GM12878 (cell line): ENCODE results near the gene CDR2L. TPM values are rescaled to one million over a fixed set of nuclear protein-coding genes. Genes with fewer than 3 reads are reported as not detected.

Experiments used
- ATAC-seq: fragments of 200-7000 bp; cut with Tn5 transposase; 3 replicates; pipeline ENCODE4 v1.9.1; 2020; ENCODE audit warnings: mild to moderate bottlenecking, moderate library complexity
- BruUV-seq: library from RNA; stranded (reverse); fragments of 400-500 nt; replicated peaks from 2 replicates; lab custom pipeline; 2021; lab: Mats Ljungman, UMichigan
- CTCF ChIA-PET: fragments of 300-600 bp; sonication (Branson Sonifier 250); formaldehyde crosslinking; extraction: SDS; loops from one replicate; lab custom pipeline; 2021; ENCODE audit warnings: inconsistent platforms; lab: Yijun Ruan, JAX
- POLR2A ChIA-PET: fragments of 350-600 bp; formaldehyde crosslinking; extraction: SDS; loops from one replicate; lab custom pipeline; 2021; ENCODE audit warnings: inconsistent platforms; lab: Charles Lee
- RAD21 ChIA-PET: fragments of 300-600 bp; sonication (Branson Sonifier 250); formaldehyde crosslinking; loops from one replicate; lab custom pipeline; 2023; ENCODE audit warnings: antibody characterized with exemption; ENCODE audit not compliant: unreplicated experiment; lab: Charles Lee
- SMC1A ChIA-PET: fragments of 300-600 bp; sonication (Branson Sonifier 250); formaldehyde crosslinking; loops from one replicate; lab custom pipeline; 2023; ENCODE audit not compliant: unreplicated experiment, uncharacterized antibody; lab: Charles Lee
- DNase-seq: peaks from one replicate; pipeline ENCODE4 v3.0.0-alpha.2; 2011; ENCODE audit warnings: low read depth, low spot score
- FAIRE-seq: peaks from 3 replicates; lab custom pipeline; 2011; peaks lifted over from hg19 to GRCh38; lab: Jason Lieb, UNC
- H2AFZ ChIP-seq: 2 replicates; pipeline ENCODE4 v1.6.0; 2011; ENCODE audit warnings: low read depth, low read length, control low read depth; ENCODE audit not compliant: control insufficient read depth
- H3K27ac ChIP-seq: 2 replicates; pipeline ENCODE4 v1.5.1; 2011; ENCODE audit warnings: control low read depth; ENCODE audit not compliant: control insufficient read depth, insufficient read depth
- H3K27me3 ChIP-seq, 2 experiments: replicated peaks in 1 of 2; 2 replicates each; pipeline versions ENCODE4 v1.6.0 to v1.6.1; 2011; ENCODE audit warnings: low read length in 1 of 2; ENCODE audit not compliant: control insufficient read depth in 2 of 2, insufficient read depth in 2 of 2
- H3K36me3 ChIP-seq, 2 experiments: 2 replicates each; pipeline ENCODE4 v1.5.1; 2011; ENCODE audit warnings: low read length in 1 of 2; ENCODE audit not compliant: control insufficient read depth in 2 of 2, insufficient read depth in 2 of 2
- H3K4me1 ChIP-seq: 2 replicates; pipeline ENCODE4 v1.6.1; 2011; ENCODE audit warnings: mild to moderate bottlenecking, low read length, moderate library complexity, mixed read lengths; ENCODE audit not compliant: control insufficient read depth, insufficient read depth
- H3K4me2 ChIP-seq: 2 replicates; pipeline ENCODE4 v1.6.0; 2011; ENCODE audit warnings: control low read depth; ENCODE audit not compliant: control insufficient read depth, insufficient read depth
- H3K4me3 ChIP-seq: fragments of 200-600 bp; sonication (generic); 2 replicates; pipeline ENCODE4 v1.5.1; 2016
- H3K79me2 ChIP-seq: 2 replicates; pipeline ENCODE4 v1.6.0; 2011; ENCODE audit warnings: low read length; ENCODE audit not compliant: control insufficient read depth, insufficient read depth
- H3K9ac ChIP-seq: 2 replicates; pipeline ENCODE4 v1.8.0; 2011; ENCODE audit warnings: low read length, control low read depth, mixed read lengths; ENCODE audit not compliant: control insufficient read depth, insufficient read depth
- H3K9me3 ChIP-seq: replicated peaks from 3 replicates; pipeline ENCODE4 v1.5.1; 2011; ENCODE audit warnings: mild to moderate bottlenecking, low read length; ENCODE audit not compliant: control insufficient read depth, insufficient read depth
- H4K20me1 ChIP-seq: 2 replicates; pipeline ENCODE4 v1.6.0; 2011; ENCODE audit not compliant: control insufficient read depth, insufficient read depth
- WGBS: methylation state at CpG from one replicate; pipeline ENCODE4 v1.1.6; 2016; ENCODE audit warnings: low lambda C conversion rate; ENCODE audit not compliant: insufficient replicate concordance, insufficient coverage; ENCODE audit errors: missing lambda C conversion rate; 5-methylcytosine and 5-hydroxymethylcytosine counted together
- in situ Hi-C: fragments of 300-500 bp; cut with MboI; formaldehyde crosslinking; loops from 9 replicates; pipeline ENCODE4 v1.14.3; 2018; ENCODE audit warnings: mixed read lengths
- intact Hi-C: fragments of 100-400 bp; cut with micrococcal nuclease; formaldehyde crosslinking; loops from one replicate; pipeline ENCODE4 v1.14.2; 2022; ENCODE audit not compliant: unreplicated experiment
- polyA plus RNA-seq, 11 experiments: library from polyadenylated mRNA; depleted of rRNA in 4 of 11; unstranded in 6 of 11; stranded (reverse) in 5 of 11; fragments of >200 nt; fragmentation: Nextera tagmentation in 4 of 11; fragmentation: Illumina TruSeq in 1 of 11; extraction: Ambion mirVana in 4 of 11; extraction: Trizol in 1 of 11; gene quantifications; 1 replicate in 1 of 11; 2 replicates in 10 of 11; pipeline versions ENCODE4 v1.2.1 to v1.2.3, GENCODE V29; 2011 to 2016; ENCODE audit warnings: inconsistent platforms in 2 of 11, missing spikeins in 2 of 11, low read depth in 1 of 11
- total RNA-seq, 4 experiments: library from RNA; depleted of rRNA in 3 of 4; stranded (reverse); fragments of >200 nt in 3 of 4; fragmentation: Illumina TruSeq in 1 of 4; extraction: Trizol in 1 of 4; gene quantifications; 2 replicates each; pipeline versions ENCODE4 v1.2.1 to v1.2.3, GENCODE V29; 2013 to 2021
- TF ChIP-seq, protein P1 (sequence below): IDR thresholded peaks from 2 replicates; pipeline ENCODE4 v1.6.1; 2011; ENCODE audit warnings: borderline replicate concordance, low read depth, mild to moderate bottlenecking, moderate library complexity, mixed read lengths, low read length; ENCODE audit not compliant: insufficient read depth; ENCODE audit errors: extremely low read length
- TF ChIP-seq, protein P2 (sequence below): IDR thresholded peaks from 2 replicates; pipeline ENCODE4 v1.6.1; 2012; ENCODE audit warnings: mild to moderate bottlenecking, low read depth, low read length

The CDR2L gene
- total and polyA plus RNA-seq, 10 of the 15 experiments (the other 5 are each of a cell fraction or from before 2014, with no cell fraction given) = 0.03 to 0.18 (median 0.04) TPM; not detected in 6

GRCh38 chr17:74959826-74960515 lies 27.5 kb upstream of the CDR2L start:
- BruUV-seq = no TSS peak
- H3K9ac ChIP-seq = no peak overlapping the region

More at GRCh38 chr17:74959826-74960515, 27.5 kb upstream of the CDR2L start:
- 43% methylated on average over 14 of the region's 14 CpGs for WGBS
- Histone ChIP-seq H2AFZ (no peak overlapping the region), H3K4me1 (no peaks in the 10 kb centered on the region; the same call in 1 of the 2 replicates), H3K27me3 (no peaks in the 10 kb centered on the region), H3K27ac (no peak overlapping the region), H3K36me3 (no peaks in the 10 kb centered on the region), H3K4me3 (no peak overlapping the region), H3K4me2 (no peak overlapping the region), H3K9me3 (no peaks in the 10 kb centered on the region; the same call in 2 of the 3 replicates), H3K79me2 (no peaks in the 10 kb centered on the region), H4K20me1 (no peaks in the 10 kb centered on the region)
- intact Hi-C loops = loop anchor here (1.0 to 10.0 kb wide), 6 partner anchors 37 to 455 kb away; partner anchors contain the start of gene USH1G
- TF ChIP-seq, protein P1, sequence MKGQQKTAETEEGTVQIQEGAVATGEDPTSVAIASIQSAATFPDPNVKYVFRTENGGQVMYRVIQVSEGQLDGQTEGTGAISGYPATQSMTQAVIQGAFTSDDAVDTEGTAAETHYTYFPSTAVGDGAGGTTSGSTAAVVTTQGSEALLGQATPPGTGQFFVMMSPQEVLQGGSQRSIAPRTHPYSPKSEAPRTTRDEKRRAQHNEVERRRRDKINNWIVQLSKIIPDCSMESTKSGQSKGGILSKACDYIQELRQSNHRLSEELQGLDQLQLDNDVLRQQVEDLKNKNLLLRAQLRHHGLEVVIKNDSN = peak; percentile 17
- TF ChIP-seq, protein P2, sequence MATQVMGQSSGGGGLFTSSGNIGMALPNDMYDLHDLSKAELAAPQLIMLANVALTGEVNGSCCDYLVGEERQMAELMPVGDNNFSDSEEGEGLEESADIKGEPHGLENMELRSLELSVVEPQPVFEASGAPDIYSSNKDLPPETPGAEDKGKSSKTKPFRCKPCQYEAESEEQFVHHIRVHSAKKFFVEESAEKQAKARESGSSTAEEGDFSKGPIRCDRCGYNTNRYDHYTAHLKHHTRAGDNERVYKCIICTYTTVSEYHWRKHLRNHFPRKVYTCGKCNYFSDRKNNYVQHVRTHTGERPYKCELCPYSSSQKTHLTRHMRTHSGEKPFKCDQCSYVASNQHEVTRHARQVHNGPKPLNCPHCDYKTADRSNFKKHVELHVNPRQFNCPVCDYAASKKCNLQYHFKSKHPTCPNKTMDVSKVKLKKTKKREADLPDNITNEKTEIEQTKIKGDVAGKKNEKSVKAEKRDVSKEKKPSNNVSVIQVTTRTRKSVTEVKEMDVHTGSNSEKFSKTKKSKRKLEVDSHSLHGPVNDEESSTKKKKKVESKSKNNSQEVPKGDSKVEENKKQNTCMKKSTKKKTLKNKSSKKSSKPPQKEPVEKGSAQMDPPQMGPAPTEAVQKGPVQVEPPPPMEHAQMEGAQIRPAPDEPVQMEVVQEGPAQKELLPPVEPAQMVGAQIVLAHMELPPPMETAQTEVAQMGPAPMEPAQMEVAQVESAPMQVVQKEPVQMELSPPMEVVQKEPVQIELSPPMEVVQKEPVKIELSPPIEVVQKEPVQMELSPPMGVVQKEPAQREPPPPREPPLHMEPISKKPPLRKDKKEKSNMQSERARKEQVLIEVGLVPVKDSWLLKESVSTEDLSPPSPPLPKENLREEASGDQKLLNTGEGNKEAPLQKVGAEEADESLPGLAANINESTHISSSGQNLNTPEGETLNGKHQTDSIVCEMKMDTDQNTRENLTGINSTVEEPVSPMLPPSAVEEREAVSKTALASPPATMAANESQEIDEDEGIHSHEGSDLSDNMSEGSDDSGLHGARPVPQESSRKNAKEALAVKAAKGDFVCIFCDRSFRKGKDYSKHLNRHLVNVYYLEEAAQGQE = no peak
- POLR2A ChIA-PET = interaction anchor here (0.6 to 1.9 kb wide), 2 partner anchors 87 to 240 kb away, joined by 3 to 6 read pairs; partner anchors contain the start of gene FDXR
- peak; percentile 10 for ATAC-seq
- in situ Hi-C loops = loop anchor here (5.0 kb wide), 2 partner anchors 38 to 242 kb away; partner anchors contain the start of genes OTOP2 and USH1G
- RAD21 ChIA-PET = interaction anchor here (0.6 to 4.5 kb wide), 41 partner anchors 9 to 452 kb away, joined by 3 to 127 read pairs (median 8); partner anchors contain the start of genes ARMC7, ATP5PD, FDXR and KCTD2
- SMC1A ChIA-PET = interaction anchor here (0.6 to 7.7 kb wide), 31 partner anchors 9 to 556 kb away, joined by 3 to 74 read pairs (median 5); partner anchors contain the start of genes FDXR, MRPL58, OTOP2 and USH1G
- no peak for DNase-seq
- FAIRE-seq = no peak
- CTCF ChIA-PET = interaction anchor here (0.6 to 13.8 kb wide), 60 partner anchors 8 to 581 kb away, joined by 3 to 274 read pairs (median 10); partner anchors contain the start of genes ARMC7, FADS6, FDXR and HID1
